GM21367 (cell line): ENCODE data around the gene GORAB.

Experiments
- ATAC-seq: cut with Tn5 transposase; IDR thresholded peaks from one replicate; pipeline ENCODE4 v1.9.1; 2021; ENCODE audit not compliant: unreplicated experiment

GORAB gene

DNA sequence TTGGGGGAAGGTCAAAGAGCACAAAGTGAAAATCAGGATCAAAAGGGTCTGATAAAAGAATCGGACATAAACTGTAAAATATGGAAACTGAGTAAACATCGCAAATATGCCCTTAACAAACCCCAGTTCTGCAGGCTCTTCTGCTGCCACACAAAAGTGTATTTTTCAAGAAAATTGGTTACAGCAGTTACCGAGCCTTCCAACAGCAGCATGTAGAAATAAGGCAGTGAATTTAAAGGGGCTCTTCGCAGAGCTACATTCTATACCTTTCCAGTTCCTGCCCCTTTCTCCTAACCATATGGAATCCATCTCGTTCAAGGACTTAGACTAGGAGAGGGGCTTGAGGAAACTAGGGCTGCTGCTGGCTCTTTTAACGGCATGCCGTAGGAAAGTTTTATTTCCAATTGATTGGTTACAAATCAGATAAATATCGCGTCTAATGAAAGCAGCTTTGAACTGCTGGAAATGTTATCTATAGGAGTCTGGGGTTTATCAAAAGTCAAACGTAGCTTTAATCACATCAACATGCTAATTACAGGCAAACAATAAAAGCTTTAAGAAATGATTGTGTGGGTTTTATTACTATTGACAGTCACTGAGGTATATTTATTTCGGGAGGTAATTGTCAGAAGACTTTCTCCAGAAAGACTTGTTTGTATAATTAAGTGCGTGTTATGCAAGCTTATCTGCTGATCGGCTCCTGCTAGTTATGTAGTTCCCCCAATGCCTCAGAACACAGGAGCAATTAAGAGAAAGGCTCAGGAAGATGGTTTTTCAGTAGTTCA is 59.1 kb downstream of the GORAB start:
- no peak for ATAC-seq

DNA sequence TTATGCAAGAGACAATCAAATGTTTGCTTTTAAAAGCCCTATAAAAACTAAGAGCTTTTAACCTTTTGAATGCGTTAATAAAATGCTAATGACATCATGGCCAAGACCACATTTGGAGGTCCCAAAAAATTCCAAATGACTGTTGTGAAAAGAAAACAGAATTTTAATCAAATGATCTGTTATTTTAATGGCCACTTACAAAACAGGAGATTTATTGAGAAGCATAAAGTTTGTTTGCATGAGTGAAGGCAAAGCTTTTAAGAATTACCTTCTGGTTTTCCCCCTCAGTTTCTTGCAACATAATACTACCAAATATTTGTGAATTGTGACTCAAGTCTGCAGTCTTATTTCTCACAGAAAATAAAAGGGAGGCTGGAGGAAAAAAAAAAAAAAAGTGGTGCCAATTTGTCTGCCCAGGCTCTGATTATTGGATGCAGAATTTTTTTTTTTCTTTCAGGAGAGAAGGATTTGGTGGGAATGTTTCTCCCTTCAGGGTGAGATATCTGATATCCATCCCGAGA is 60.7 kb downstream of the GORAB start:
- ATAC-seq: no peak

DNA sequence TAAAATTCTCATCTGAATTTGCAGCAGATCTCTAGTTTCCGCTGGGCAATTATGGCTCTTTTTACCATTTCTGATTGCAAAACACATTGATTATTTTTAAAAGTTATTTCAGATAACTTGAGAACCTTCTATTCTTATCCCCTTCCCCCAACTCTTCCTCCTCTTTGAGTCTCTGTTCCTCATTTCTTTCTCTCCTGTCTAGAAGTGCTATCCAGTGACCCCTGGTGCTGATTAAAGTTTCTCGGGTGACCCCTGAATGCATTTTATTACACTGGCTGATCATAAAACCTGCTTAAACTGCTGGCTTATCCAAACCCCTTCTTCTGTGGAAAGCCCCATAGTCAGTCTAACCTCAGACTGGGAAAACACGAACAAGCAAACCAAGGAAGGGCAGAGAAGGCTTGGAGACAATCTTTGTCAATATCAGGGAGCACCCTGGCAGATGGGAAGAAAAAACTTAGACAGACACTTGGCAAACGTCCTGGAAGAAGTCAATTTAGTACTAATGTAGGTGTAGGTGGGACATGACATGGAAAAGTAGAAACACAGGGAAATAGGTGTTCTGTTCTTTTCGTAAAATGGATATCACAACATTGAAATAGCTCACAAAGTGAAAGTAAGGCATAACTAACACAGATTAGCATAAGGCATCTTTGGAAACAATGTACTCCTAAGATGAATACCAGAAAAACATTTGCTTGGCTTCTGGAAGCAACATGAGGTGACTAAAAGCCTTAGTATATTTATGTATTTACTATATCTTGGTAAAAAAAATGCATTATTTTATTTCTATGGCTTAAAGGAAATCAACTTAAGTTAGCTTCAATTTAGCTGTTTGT is 61.4 kb downstream of the GORAB start:
- ATAC-seq: no peak

DNA sequence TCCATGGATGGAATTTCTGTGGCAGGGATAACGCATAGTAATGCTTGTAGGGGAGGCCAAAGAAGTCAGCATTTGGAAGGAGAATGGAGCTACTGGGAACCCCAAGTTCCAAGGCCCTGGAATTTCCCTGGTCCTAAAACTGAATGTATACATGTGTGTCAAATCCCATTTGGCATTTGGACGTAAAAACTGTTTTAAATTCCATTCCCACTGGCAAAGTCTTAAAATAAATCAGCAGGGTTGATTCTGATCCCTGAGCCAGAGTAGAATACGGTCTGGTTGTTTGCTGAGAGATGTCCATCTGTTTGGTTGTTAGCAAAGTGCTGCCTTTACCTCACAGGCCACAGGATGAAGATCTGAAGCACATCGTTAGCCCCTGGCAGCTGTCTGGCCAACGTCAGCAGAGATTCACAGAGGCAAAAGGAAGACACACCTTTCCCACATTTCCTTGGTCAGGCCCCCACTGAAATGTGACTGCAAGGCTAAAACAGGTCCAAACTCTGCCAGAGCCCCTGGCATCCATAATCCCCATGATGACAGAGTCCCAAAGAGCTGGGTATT is 62.2 kb downstream of the GORAB start:
- no peak for ATAC-seq

DNA sequence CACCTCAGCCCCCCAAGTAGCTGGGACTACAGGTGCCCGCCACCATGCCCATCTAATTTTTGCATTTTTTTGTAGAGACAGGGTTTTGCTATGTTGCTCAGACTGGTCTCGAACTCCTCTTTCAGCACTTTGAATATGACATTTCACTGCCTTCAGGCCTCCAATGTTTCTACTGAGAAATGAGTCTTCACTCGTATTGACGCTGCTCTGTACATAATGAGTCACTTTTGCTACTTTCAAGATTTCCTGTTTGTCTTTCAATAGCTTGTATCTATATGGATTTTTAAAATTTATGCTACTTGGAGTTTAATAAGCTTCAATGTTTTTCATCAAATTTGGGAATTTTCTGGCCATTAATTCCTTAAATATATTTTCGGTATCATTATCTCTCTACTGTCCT is 64.7 kb downstream of the GORAB start:
- no peak for ATAC-seq

DNA sequence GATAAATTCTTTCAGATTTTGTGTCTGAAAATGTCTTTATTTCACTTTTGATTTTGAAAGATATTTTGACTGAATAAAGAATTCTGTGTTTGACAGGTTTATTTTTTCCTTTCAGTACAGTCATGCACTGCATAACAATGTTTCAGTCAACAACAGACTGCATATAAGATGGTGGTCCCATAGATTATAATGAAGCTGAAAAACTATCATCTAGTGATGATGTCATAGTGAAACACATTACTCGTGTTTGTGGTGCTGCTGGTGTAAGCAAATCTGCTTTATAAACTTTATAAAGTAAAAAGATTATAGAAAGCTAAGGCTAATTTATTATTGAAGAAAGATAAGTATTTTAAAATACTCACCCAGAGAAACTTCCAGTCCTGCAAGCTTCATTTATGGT is 66.7 kb downstream of the GORAB start:
- no peak for ATAC-seq

DNA sequence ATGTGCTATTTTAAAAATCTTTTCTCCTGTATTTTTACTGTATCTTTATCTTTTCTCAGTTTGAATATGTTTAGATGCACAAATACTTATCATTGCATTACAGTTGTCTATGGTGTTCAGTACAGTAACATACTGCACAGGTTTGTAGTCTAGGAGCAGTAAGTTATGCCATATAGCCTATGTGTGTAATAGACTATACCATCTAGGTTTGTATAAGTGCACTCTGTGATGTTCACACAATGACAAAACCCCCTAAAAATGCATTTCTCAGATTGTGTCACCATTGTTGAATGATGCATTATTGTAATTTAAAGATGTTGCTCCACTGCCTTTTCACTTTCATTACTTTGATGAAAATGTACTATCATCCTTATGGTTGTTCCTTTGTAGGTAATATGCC is 67.1 kb downstream of the GORAB start:
- no peak for ATAC-seq

DNA sequence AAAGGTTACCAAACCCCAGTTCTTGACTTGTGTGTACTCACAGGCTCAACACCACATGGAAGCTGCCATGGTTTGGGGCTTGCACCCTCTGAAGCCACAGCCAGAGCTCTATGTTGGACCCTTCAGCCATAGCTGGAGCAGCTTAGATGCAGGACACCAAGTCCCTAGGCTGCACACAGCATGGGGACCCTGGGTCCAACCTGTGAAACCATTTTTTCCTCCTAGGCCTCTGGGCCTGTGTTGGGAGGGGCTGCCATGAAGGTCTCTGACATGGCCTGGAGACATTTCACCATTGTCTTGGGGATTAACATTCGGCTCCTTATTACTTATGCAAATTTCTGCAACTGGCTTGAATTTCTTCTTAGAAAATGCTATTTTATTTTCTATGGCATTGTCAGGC is 69.9 kb downstream of the GORAB start:
- no peak for ATAC-seq
